H9 (cell line): ENCODE data around the gene PAFAH1B1. TPM values are rescaled to one million over a fixed set of nuclear protein-coding genes. Genes with fewer than 3 reads are reported as not detected.

Source experiments
- DNase-seq: peaks from one replicate; pipeline ENCODE4 v3.0.0-alpha.2; 2017
- H2AFZ ChIP-seq: one replicate; pipeline ENCODE4 v1.6.1; 2013; ENCODE audit warnings: mild to moderate bottlenecking, low read length, control low read depth, moderate library complexity
- H2AK5ac ChIP-seq: 2 replicates; pipeline ENCODE4 v1.6.1; 2013; ENCODE audit warnings: low read length, control low read depth, mixed read lengths; ENCODE audit not compliant: insufficient read length
- H2BK120ac ChIP-seq: one replicate; pipeline ENCODE4 v1.6.1; 2013; ENCODE audit warnings: low read depth, mild to moderate bottlenecking, low read length, control low read depth, inconsistent platforms; ENCODE audit not compliant: poor library complexity, severe bottlenecking
- H2BK12ac ChIP-seq: 2 replicates; pipeline ENCODE4 v1.6.1; 2013; ENCODE audit warnings: low read length, control low read depth, mixed read lengths, low read depth; ENCODE audit not compliant: insufficient read length
- H2BK15ac ChIP-seq: 2 replicates; pipeline ENCODE4 v1.6.1; 2013; ENCODE audit warnings: low read depth, low read length, control low read depth
- H2BK20ac ChIP-seq: one replicate; pipeline ENCODE4 v1.6.1; 2013; ENCODE audit warnings: low read depth, mild to moderate bottlenecking, low read length, control low read depth, inconsistent platforms; ENCODE audit not compliant: poor library complexity, severe bottlenecking
- H2BK5ac ChIP-seq: 2 replicates; pipeline ENCODE4 v1.6.1; 2013; ENCODE audit warnings: low read length, control low read depth, mixed read lengths; ENCODE audit not compliant: insufficient read length
- H3K14ac ChIP-seq: 2 replicates; pipeline ENCODE4 v1.6.1; 2013; ENCODE audit warnings: low read length, control low read depth; ENCODE audit not compliant: insufficient read depth
- H3K18ac ChIP-seq: 2 replicates; pipeline ENCODE4 v1.6.1; 2013; ENCODE audit warnings: low read depth, mild to moderate bottlenecking, mixed read lengths, low read length, control low read depth; ENCODE audit not compliant: insufficient read length
- H3K23ac ChIP-seq: 2 replicates; pipeline ENCODE4 v1.6.1; 2013; ENCODE audit warnings: low read length, control low read depth, mixed read lengths, low read depth; ENCODE audit not compliant: insufficient read length
- H3K23me2 ChIP-seq: 2 replicates; pipeline ENCODE4 v1.6.1; 2013; ENCODE audit warnings: low read depth, mild to moderate bottlenecking, mixed read lengths, low read length, control low read depth; ENCODE audit not compliant: insufficient read length, poor library complexity, severe bottlenecking
- H3K27ac ChIP-seq: 2 replicates; pipeline ENCODE4 v1.5.1; 2013; ENCODE audit warnings: low read length, control low read depth, mixed read lengths, low read depth; ENCODE audit not compliant: insufficient read length
- H3K27me3 ChIP-seq: 2 replicates; pipeline ENCODE4 v1.6.1; 2013; ENCODE audit warnings: low read length, control low read depth, inconsistent platforms; ENCODE audit not compliant: insufficient read depth
- H3K4ac ChIP-seq: 2 replicates; pipeline ENCODE4 v1.6.1; 2013; ENCODE audit warnings: low read depth, mild to moderate bottlenecking, control low read depth, inconsistent platforms, low read length, moderate library complexity
- H3K4me1 ChIP-seq: 2 replicates; pipeline ENCODE4 v1.6.1; 2013; ENCODE audit warnings: low read length, control low read depth, inconsistent platforms; ENCODE audit not compliant: insufficient read depth
- H3K4me2 ChIP-seq: 2 replicates; pipeline ENCODE4 v1.6.1; 2013; ENCODE audit warnings: low read length, control low read depth, mixed read lengths; ENCODE audit not compliant: insufficient read length, insufficient read depth
- H3K56ac ChIP-seq: 2 replicates; pipeline ENCODE4 v1.6.1; 2013; ENCODE audit warnings: low read depth, mild to moderate bottlenecking, mixed read lengths, low read length, control low read depth; ENCODE audit not compliant: insufficient read length
- H3K79me1 ChIP-seq: 2 replicates; pipeline ENCODE4 v1.6.1; 2013; ENCODE audit warnings: low read depth, mild to moderate bottlenecking, moderate library complexity, low read length, control low read depth, inconsistent platforms; ENCODE audit not compliant: insufficient read depth, poor library complexity, severe bottlenecking
- H3K79me2 ChIP-seq: 2 replicates; pipeline ENCODE4 v1.6.1; 2013; ENCODE audit warnings: low read length, control low read depth, inconsistent platforms; ENCODE audit not compliant: insufficient read depth
- H3K9ac ChIP-seq: 2 replicates; pipeline ENCODE4 v1.6.1; 2013; ENCODE audit warnings: low read length, control low read depth, mixed read lengths; ENCODE audit not compliant: insufficient read length; ENCODE audit errors: extremely low read depth
- H3K9me3 ChIP-seq: one replicate; pipeline ENCODE4 v1.6.1; 2013; ENCODE audit warnings: low read depth, low read length, inconsistent platforms; ENCODE audit not compliant: control insufficient read depth
- H3T11ph ChIP-seq: one replicate; pipeline ENCODE4 v1.6.1; 2013; ENCODE audit warnings: mild to moderate bottlenecking, low read length, control low read depth, inconsistent platforms
- H4K20me1 ChIP-seq: one replicate; pipeline ENCODE4 v1.6.1; 2013; ENCODE audit not compliant: control insufficient read depth, insufficient read length, insufficient read depth
- H4K5ac ChIP-seq: 2 replicates; pipeline ENCODE4 v1.6.1; 2013; ENCODE audit warnings: low read depth, mild to moderate bottlenecking, mixed read lengths, low read length, control low read depth; ENCODE audit not compliant: insufficient read length
- H4K8ac ChIP-seq: replicated peaks from 2 replicates; pipeline ENCODE4 v1.6.1; 2013; ENCODE audit warnings: low read length, control low read depth, mixed read lengths, low read depth; ENCODE audit not compliant: insufficient read length
- H4K91ac ChIP-seq: 2 replicates; pipeline ENCODE4 v1.6.1; 2013; ENCODE audit warnings: low read depth, mild to moderate bottlenecking, moderate library complexity, mixed read lengths, low read length, control low read depth; ENCODE audit not compliant: insufficient read length
- H3K27ac Mint-ChIP-seq, 3 experiments: 2 replicates in 2 of 3; 3 replicates in 1 of 3; pipeline ENCODE4 v1.8.0; 2020 to 2021; ENCODE audit warnings: mixed read lengths in 3 of 3, mild to moderate bottlenecking in 1 of 3, moderate library complexity in 1 of 3
- H3K27me3 Mint-ChIP-seq: 2 replicates; pipeline ENCODE4 v1.8.0; 2021; ENCODE audit warnings: low read depth, mild to moderate bottlenecking, moderate library complexity, mixed read lengths
- H3K36me3 Mint-ChIP-seq, 3 experiments: 2 replicates in 2 of 3; 3 replicates in 1 of 3; pipeline ENCODE4 v1.8.0; 2020 to 2021; ENCODE audit warnings: low read depth in 3 of 3, mixed read lengths in 3 of 3; ENCODE audit not compliant: insufficient read depth in 1 of 3
- H3K4me1 Mint-ChIP-seq, 2 experiments: 2 replicates each; pipeline ENCODE4 v1.8.0; 2020; ENCODE audit warnings: mixed read lengths in 2 of 2
- H3K4me3 Mint-ChIP-seq, 2 experiments: 2 replicates in 1 of 2; 3 replicates in 1 of 2; pipeline ENCODE4 v1.8.0; 2020 to 2021; ENCODE audit warnings: mild to moderate bottlenecking in 2 of 2, mixed read lengths in 2 of 2, moderate library complexity in 1 of 2
- H3K9me3 Mint-ChIP-seq, 2 experiments: 2 replicates in 1 of 2; 3 replicates in 1 of 2; pipeline ENCODE4 v1.8.0; 2020; ENCODE audit warnings: mild to moderate bottlenecking in 2 of 2, mixed read lengths in 2 of 2, moderate library complexity in 1 of 2
- WGBS: extraction: QIAGEN DNeasy Blood & Tissue Kit; methylation state at CpG from one replicate; pipeline ENCODE4 v1.1.7; 2013; ENCODE audit warnings: missing lambda C conversion rate, low lambda C conversion rate, mixed read lengths; ENCODE audit not compliant: insufficient read length; ENCODE audit errors: extremely low coverage; 5-methylcytosine and 5-hydroxymethylcytosine counted together
- total RNA-seq: library from RNA; stranded (reverse); gene quantifications from 2 replicates; pipeline ENCODE4 v1.2.1, GENCODE V29; 2021
- TF ChIP-seq, protein P1 (sequence below): fragments of 200-600 bp; sonication (generic); conservative IDR thresholded peaks from 3 replicates; pipeline ENCODE4 v1.8.0; 2021; ENCODE audit warnings: antibody characterized with exemption, mild to moderate bottlenecking

Gene PAFAH1B1
- total RNA-seq, 1 experiment from 2014 or later: 134 TPM

DNA sequence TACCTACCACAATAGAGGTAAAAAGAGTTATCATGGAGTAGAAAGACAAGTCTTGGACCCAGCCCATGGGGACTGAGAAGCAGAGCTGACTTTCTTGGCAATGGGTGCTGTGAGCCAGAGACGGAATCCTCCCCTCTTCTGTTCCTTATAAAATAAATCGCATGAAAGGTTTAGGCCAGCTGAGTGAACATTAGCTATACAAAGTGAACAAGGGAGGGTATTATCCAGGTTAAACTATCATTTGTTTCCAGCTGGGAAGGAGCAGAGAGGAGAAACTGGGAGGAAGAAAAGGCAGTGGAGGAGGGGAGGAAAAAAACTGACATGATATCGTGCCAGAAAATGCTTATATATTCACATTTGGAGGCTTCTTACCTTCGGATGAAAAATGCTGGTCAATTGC, 13.3 kb upstream of the PAFAH1B1 start:
- Histone ChIP-seq H2BK20ac (no peak overlapping the region), H4K91ac (no peak overlapping the region), H3K79me2 (no peaks in the 10 kb centered on the region), H3K4me1 (no peaks in the 10 kb centered on the region), H3T11ph (no peak overlapping the region), H2BK15ac (no peak overlapping the region), H3K27me3 (no peaks in the 10 kb centered on the region), H3K4ac (no peak overlapping the region), H3K14ac (no peak overlapping the region), H2BK5ac (no peak overlapping the region), H2AFZ (no peak overlapping the region), H3K18ac (no peak overlapping the region), H3K9ac (no peak overlapping the region), H3K56ac (no peak overlapping the region), H2AK5ac (no peak overlapping the region), H4K8ac (no peak overlapping the region), H2BK120ac (no peak overlapping the region), H3K23me2 (no peaks in the 10 kb centered on the region), H3K79me1 (no peaks in the 10 kb centered on the region), H4K20me1 (no peaks in the 10 kb centered on the region), H3K4me2 (no peak overlapping the region), H3K23ac (no peak overlapping the region), H4K5ac (no peak overlapping the region), H3K9me3 (no peaks in the 10 kb centered on the region), H2BK12ac (no peak overlapping the region), H3K27ac (no peak overlapping the region)
- Mint-ChIP-seq H3K36me3 (no peaks in the 10 kb centered on the region), H3K9me3 (no peaks in the 10 kb centered on the region; a peak in 1 of 5 replicates), H3K4me1 (peaks cover 11 to 12% of the 10 kb centered on the region in 2 experiments), H3K27ac (peak overlapping the region in 2 of 3 experiments; percentile 53 to 66; a peak in 2 of 7 replicates), H3K27me3 (peaks cover 1% of the 10 kb centered on the region), H3K4me3 (no peak overlapping the region)
- no peak for DNase-seq
- TF ChIP-seq, protein P1, sequence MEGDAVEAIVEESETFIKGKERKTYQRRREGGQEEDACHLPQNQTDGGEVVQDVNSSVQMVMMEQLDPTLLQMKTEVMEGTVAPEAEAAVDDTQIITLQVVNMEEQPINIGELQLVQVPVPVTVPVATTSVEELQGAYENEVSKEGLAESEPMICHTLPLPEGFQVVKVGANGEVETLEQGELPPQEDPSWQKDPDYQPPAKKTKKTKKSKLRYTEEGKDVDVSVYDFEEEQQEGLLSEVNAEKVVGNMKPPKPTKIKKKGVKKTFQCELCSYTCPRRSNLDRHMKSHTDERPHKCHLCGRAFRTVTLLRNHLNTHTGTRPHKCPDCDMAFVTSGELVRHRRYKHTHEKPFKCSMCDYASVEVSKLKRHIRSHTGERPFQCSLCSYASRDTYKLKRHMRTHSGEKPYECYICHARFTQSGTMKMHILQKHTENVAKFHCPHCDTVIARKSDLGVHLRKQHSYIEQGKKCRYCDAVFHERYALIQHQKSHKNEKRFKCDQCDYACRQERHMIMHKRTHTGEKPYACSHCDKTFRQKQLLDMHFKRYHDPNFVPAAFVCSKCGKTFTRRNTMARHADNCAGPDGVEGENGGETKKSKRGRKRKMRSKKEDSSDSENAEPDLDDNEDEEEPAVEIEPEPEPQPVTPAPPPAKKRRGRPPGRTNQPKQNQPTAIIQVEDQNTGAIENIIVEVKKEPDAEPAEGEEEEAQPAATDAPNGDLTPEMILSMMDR: no peak
- no CpG with 5 or more reads among the region's 4 CpGs for WGBS
